ENCODE measurements around the gene INPP5A. TPM values are rescaled to one million over a fixed set of nuclear protein-coding genes. Genes with fewer than 3 reads are reported as not detected.

Gene INPP5A
- total RNA-seq, 1 experiment from 2014 or later: 44.5 TPM

- Mint-ChIP-seq H3K4me1 (ENCODE audit: low read depth, unreplicated experiment) (peaks cover 10% of the 10 kb centered on the region), H3K4me3 (ENCODE audit: unreplicated experiment) (no peak overlapping the region), H3K27me3 (ENCODE audit: insufficient read depth, unreplicated experiment) (no peaks in the 10 kb centered on the region), H3K27ac (ENCODE audit: unreplicated experiment) (no peak overlapping the region), H3K36me3 (ENCODE audit: insufficient read depth, unreplicated experiment) (no peaks in the 10 kb centered on the region), H3K9me3 (ENCODE audit: unreplicated experiment) (no peaks in the 10 kb centered on the region)
- no TSS peak for BruUV-seq (replicated peaks)
- Histone ChIP-seq H3K27me3 (replicated peaks; ENCODE audit: control insufficient read depth, insufficient read depth, low read length) (no peaks in the 10 kb centered on the region), H3K9me3 (no peaks in the 10 kb centered on the region), H3K4me1 (peaks cover 19% of the 10 kb centered on the region), H3K36me3 (ENCODE audit: control insufficient read depth, insufficient read depth, low read length) (no peaks in the 10 kb centered on the region), H3K4me3 (ENCODE audit: low read depth, low read length) (no peak overlapping the region)
- TF ChIP-seq CTCF (IDR thresholded peaks at IDR 0.05; ENCODE audit: insufficient read depth in 1 of 2, low read depth in 1 of 2, low read length in 1 of 2, severe bottlenecking in 1 of 2, unreplicated experiment in 1 of 2): no peak
- ChIA-PET CTCF (interaction anchor here (1.1 kb wide), 1 partner anchor 120 kb away, joined by 3 read pairs; no protein-coding TSS in a partner anchor), POLR2A (no interaction called here)
- intact Hi-C loops (cut with micrococcal nuclease; ENCODE audit: unreplicated experiment): no loop called here
- DNase-seq: no peak
Observed at GRCh38 chr10:132579027-132579859, 41.7 kb downstream of the INPP5A start.

GRCh38 chr10:132580143-132580542 is 42.6 kb downstream of the INPP5A start:
- no peak for DNase-seq
- Histone ChIP-seq H3K27me3 (replicated peaks; ENCODE audit: control insufficient read depth, insufficient read depth, low read length) (no peaks in the 10 kb centered on the region), H3K4me1 (peaks cover 13% of the 10 kb centered on the region), H3K36me3 (ENCODE audit: control insufficient read depth, insufficient read depth, low read length) (no peaks in the 10 kb centered on the region), H3K9me3 (no peaks in the 10 kb centered on the region), H3K4me3 (ENCODE audit: low read depth, low read length) (no peak overlapping the region)
- Mint-ChIP-seq H3K9me3 (ENCODE audit: unreplicated experiment) (no peaks in the 10 kb centered on the region), H3K4me1 (ENCODE audit: low read depth, unreplicated experiment) (peaks cover 8% of the 10 kb centered on the region), H3K4me3 (ENCODE audit: unreplicated experiment) (no peak overlapping the region), H3K27me3 (ENCODE audit: insufficient read depth, unreplicated experiment) (no peaks in the 10 kb centered on the region), H3K36me3 (ENCODE audit: insufficient read depth, unreplicated experiment) (no peaks in the 10 kb centered on the region), H3K27ac (ENCODE audit: unreplicated experiment) (no peak overlapping the region)
- no TSS peak for BruUV-seq (replicated peaks)
- intact Hi-C loops (cut with micrococcal nuclease; ENCODE audit: unreplicated experiment): no loop called here
- ChIA-PET POLR2A (no interaction called here), CTCF (no interaction called here)
- TF ChIP-seq CTCF (IDR thresholded peaks at IDR 0.05; ENCODE audit: insufficient read depth in 1 of 2, low read depth in 1 of 2, low read length in 1 of 2, severe bottlenecking in 1 of 2, unreplicated experiment in 1 of 2): no peak

GRCh38 chr10:132580617-132581016 is 43.0 kb downstream of the INPP5A start:
- ChIA-PET CTCF (no interaction called here), POLR2A (no interaction called here)
- Mint-ChIP-seq H3K4me1 (ENCODE audit: low read depth, unreplicated experiment) (peaks cover 3% of the 10 kb centered on the region), H3K4me3 (ENCODE audit: unreplicated experiment) (no peak overlapping the region), H3K9me3 (ENCODE audit: unreplicated experiment) (no peaks in the 10 kb centered on the region), H3K36me3 (ENCODE audit: insufficient read depth, unreplicated experiment) (no peaks in the 10 kb centered on the region), H3K27ac (ENCODE audit: unreplicated experiment) (no peak overlapping the region), H3K27me3 (ENCODE audit: insufficient read depth, unreplicated experiment) (no peaks in the 10 kb centered on the region)
- intact Hi-C loops (cut with micrococcal nuclease; ENCODE audit: unreplicated experiment): no loop called here
- no peak for DNase-seq
- H3K4me3 ChIP-seq (ENCODE audit: low read depth, low read length): no peak overlapping the region
- TF ChIP-seq CTCF (IDR thresholded peaks at IDR 0.05; ENCODE audit: insufficient read depth in 1 of 2, low read depth in 1 of 2, low read length in 1 of 2, severe bottlenecking in 1 of 2, unreplicated experiment in 1 of 2): no peak
- no peaks in the 10 kb centered on the region for H3K27me3 ChIP-seq (replicated peaks; ENCODE audit: control insufficient read depth, insufficient read depth, low read length)
- BruUV-seq (replicated peaks): no TSS peak
- no peaks in the 10 kb centered on the region for H3K36me3 ChIP-seq (ENCODE audit: control insufficient read depth, insufficient read depth, low read length)
- peaks cover 8% of the 10 kb centered on the region for H3K4me1 ChIP-seq
- no peaks in the 10 kb centered on the region for H3K9me3 ChIP-seq
